Measurements from ENCODE around the gene CKAP2. TPM values are rescaled to one million over a fixed set of nuclear protein-coding genes. Genes with fewer than 3 reads are reported as not detected.

CKAP2 gene
- total and polyA plus RNA-seq, 2 of the 8 experiments (the other 6 are each of a cell fraction or from before 2014, with no cell fraction given) = 8.3 to 70.7 TPM

DNA sequence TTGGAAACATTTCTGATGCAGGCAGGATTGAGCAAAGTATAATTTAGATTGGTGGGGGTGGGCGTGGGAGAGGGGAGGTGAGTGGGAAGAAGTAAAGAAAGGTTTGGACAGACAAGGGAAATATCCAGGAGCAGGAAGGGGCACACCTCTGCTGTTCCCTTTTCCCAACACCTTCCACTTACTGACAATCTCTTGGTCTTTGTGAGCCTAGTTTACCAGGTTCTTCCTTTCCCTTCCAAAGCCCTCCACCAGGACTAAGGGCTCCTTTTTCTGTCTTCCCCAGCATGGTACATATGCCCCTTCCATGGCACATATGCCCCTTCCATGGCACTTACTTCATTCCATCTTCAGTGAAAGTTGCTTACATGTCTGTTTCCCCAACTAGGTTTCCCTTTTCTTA lies 43.1 kb upstream of the CKAP2 start:
- no peak overlapping the region for H4K5ac ChIP-seq (ENCODE audit: insufficient read length, low read depth, low read length)
- no peaks in the 10 kb centered on the region for H3K4me1 ChIP-seq (replicated peaks in 1 of 4; ENCODE audit: control insufficient read depth in 3 of 4, insufficient read depth in 4 of 4, low read length in 3 of 4)
- H2BK120ac ChIP-seq (replicated peaks; ENCODE audit: low read depth, low read length) = no peak overlapping the region
- no peak overlapping the region for H2AK5ac ChIP-seq (ENCODE audit: low read depth, low read length)
- no peaks in the 10 kb centered on the region for H3K79me1 ChIP-seq (ENCODE audit: low read depth, low read length)
- no peak overlapping the region for H3K14ac ChIP-seq (ENCODE audit: insufficient read length)
- TF ChIP-seq TBP (IDR thresholded peaks at IDR 0.05; ENCODE audit: low read depth, low read length) (no peak), TAF7 (optimal IDR thresholded peaks at IDR 0.05; ENCODE audit: borderline replicate concordance, low read depth, low read length) (no peak), POLR2AphosphoS5 (IDR thresholded peaks at IDR 0.05; ENCODE audit: low read depth, low read length) (no peak), SP1 (IDR thresholded peaks at IDR 0.05; ENCODE audit: low read depth, low read length) (no peak)
- TF ChIP-seq, protein P1, sequence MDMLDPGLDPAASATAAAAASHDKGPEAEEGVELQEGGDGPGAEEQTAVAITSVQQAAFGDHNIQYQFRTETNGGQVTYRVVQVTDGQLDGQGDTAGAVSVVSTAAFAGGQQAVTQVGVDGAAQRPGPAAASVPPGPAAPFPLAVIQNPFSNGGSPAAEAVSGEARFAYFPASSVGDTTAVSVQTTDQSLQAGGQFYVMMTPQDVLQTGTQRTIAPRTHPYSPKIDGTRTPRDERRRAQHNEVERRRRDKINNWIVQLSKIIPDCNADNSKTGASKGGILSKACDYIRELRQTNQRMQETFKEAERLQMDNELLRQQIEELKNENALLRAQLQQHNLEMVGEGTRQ (IDR thresholded peaks at IDR 0.05; ENCODE audit: low read length) = no peak
- no peak overlapping the region for H2AFZ ChIP-seq (ENCODE audit: low read length)
- no peak overlapping the region for H2BK5ac ChIP-seq (ENCODE audit: low read depth, low read length)
- no peak overlapping the region for H3K27ac ChIP-seq (ENCODE audit: low read depth, low read length)
- ChIA-PET POLR2A (ENCODE audit: partially characterized antibody) (interaction anchor here (0.7 kb wide), 1 partner anchor 27 kb away, joined by 3 read pairs; no protein-coding TSS in a partner anchor), CTCF (ENCODE audit: partially characterized antibody) (no interaction called here)
- H3K4me2 ChIP-seq (ENCODE audit: insufficient read depth in 1 of 2, low read depth in 2 of 2, low read length in 2 of 2) = no peak overlapping the region
- no peak overlapping the region for H3K4me3 ChIP-seq (ENCODE audit: extremely low read depth in 1 of 4, insufficient read depth in 2 of 4, low read depth in 3 of 4, low read length in 4 of 4)
- no peak overlapping the region for H4K8ac ChIP-seq (ENCODE audit: extremely low read depth, insufficient read depth, low read length)
- no peak overlapping the region for H2BK20ac ChIP-seq (ENCODE audit: low read length)
- FAIRE-seq (no peak), DNase-seq (ENCODE audit: low read depth in 1 of 2, low spot score in 2 of 2) (no peak)
- H3K4ac ChIP-seq (replicated peaks; ENCODE audit: insufficient read length, low read depth, low read length) = no peak overlapping the region
- no peaks in the 10 kb centered on the region; the same call in 1 of the 2 replicates for H3K23me2 ChIP-seq (ENCODE audit: low read depth, low read length)
- H4K20me1 ChIP-seq (replicated peaks in 1 of 2; ENCODE audit: control insufficient read depth in 1 of 2, insufficient read depth in 2 of 2, low read length in 2 of 2) = no peaks in the 10 kb centered on the region
- H3K36me3 ChIP-seq (ENCODE audit: control insufficient read depth in 2 of 4, insufficient read depth in 4 of 4, low read length in 3 of 4) = peaks cover 0 to 12% (median 2%) of the 10 kb centered on the region in 4 experiments; a peak in 4 of 8 replicates
- H3K79me2 ChIP-seq (ENCODE audit: control insufficient read depth in 1 of 2, insufficient read depth in 2 of 2, low read length in 2 of 2) = no peaks in the 10 kb centered on the region
- H3K23ac ChIP-seq (ENCODE audit: insufficient read length) = no peak overlapping the region
- H3K9ac ChIP-seq (replicated peaks in 1 of 4; ENCODE audit: extremely low read depth in 1 of 4, low read depth in 3 of 4, low read length in 3 of 4) = no peak overlapping the region
- whole genome bisulfite sequencing, 2 experiments (ENCODE audit: extremely low coverage in 1 of 2, insufficient coverage in 1 of 2, insufficient read length in 1 of 2, insufficient replicate concordance in 2 of 2, low coverage in 1 of 2, low lambda C conversion rate in 2 of 2, missing lambda C conversion rate in 1 of 2) = 100% methylated on average over 1 of the region's 1 CpG
- H3K27me3 ChIP-seq (replicated peaks in 1 of 4; ENCODE audit: control insufficient read depth in 3 of 4, extremely low read depth in 1 of 4, insufficient read depth in 3 of 4, low read length in 3 of 4) = no peaks in the 10 kb centered on the region
- no peaks in the 10 kb centered on the region for H3K9me3 ChIP-seq (ENCODE audit: insufficient read depth in 2 of 2, low read depth in 1 of 2, low read length in 1 of 2)
- no peak overlapping the region for H4K91ac ChIP-seq (replicated peaks; ENCODE audit: insufficient read length, low read length)
- H3K18ac ChIP-seq (ENCODE audit: extremely low read depth, low read length) = no peak overlapping the region
- no peak overlapping the region for H2BK15ac ChIP-seq (ENCODE audit: low read length)
- no peak overlapping the region for H2BK12ac ChIP-seq (ENCODE audit: low read depth, low read length)
- H3K56ac ChIP-seq (replicated peaks; ENCODE audit: insufficient read length, low read depth, low read length) = no peak overlapping the region

All from H1 (cell line).